ENCODE data around the gene CNTNAP2. TPM values are rescaled to one million over a fixed set of nuclear protein-coding genes. Genes with fewer than 3 reads are reported as not detected.
"Not testable (repeated sequence)": the region's sequence is repeated elsewhere in the genome, so short reads cannot be mapped to it uniquely, and the experiment has no call there.

CNTNAP2 gene
- total RNA-seq, 4 donors from 2014 or later: not detected

DNA sequence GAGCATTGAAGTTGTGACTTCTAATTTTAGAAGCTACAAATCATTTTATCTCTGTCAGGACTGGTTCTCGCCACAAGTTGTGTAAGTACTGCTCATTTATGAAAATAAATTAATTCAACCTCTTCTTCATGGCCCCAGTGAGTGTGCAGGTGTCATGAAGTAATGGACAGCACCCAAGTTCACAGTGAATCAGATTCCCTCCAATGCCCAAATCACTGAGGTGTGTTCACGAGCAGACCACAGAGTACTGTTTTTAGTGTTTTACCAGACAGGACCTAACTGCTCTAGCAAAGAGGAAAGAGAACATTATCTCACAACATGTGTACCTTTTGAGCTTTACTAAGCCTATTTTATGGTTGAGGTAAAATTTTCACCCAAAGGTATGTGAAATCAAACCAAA, 980.0 kb downstream of the CNTNAP2 start:
- Histone ChIP-seq H3K27ac (no peak overlapping the region), H3K36me3 (no peaks in the 10 kb centered on the region), H3K27me3 (no peaks in the 10 kb centered on the region), H3K4me1 (no peaks in the 10 kb centered on the region), H3K4me3 (no peak overlapping the region), H3K9me3 (no peaks in the 10 kb centered on the region)
- TF ChIP-seq, protein P1, sequence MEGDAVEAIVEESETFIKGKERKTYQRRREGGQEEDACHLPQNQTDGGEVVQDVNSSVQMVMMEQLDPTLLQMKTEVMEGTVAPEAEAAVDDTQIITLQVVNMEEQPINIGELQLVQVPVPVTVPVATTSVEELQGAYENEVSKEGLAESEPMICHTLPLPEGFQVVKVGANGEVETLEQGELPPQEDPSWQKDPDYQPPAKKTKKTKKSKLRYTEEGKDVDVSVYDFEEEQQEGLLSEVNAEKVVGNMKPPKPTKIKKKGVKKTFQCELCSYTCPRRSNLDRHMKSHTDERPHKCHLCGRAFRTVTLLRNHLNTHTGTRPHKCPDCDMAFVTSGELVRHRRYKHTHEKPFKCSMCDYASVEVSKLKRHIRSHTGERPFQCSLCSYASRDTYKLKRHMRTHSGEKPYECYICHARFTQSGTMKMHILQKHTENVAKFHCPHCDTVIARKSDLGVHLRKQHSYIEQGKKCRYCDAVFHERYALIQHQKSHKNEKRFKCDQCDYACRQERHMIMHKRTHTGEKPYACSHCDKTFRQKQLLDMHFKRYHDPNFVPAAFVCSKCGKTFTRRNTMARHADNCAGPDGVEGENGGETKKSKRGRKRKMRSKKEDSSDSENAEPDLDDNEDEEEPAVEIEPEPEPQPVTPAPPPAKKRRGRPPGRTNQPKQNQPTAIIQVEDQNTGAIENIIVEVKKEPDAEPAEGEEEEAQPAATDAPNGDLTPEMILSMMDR (IDR thresholded peaks at IDR 0.05 in 4 of 5, conservative IDR thresholded peaks at IDR 0.05 in 1 of 5): no peak
- TF ChIP-seq POLR2A (IDR thresholded peaks at IDR 0.05): no peak
- in situ Hi-C loops (cut with MboI; ENCODE audit: low sequenced_read_pairs in 4 of 4): no loop called here
- DNase-seq: no peak
- intact Hi-C loops (cut with DNase I; ENCODE audit: low total_unique reads): no loop called here
- ATAC-seq: no peak

DNA sequence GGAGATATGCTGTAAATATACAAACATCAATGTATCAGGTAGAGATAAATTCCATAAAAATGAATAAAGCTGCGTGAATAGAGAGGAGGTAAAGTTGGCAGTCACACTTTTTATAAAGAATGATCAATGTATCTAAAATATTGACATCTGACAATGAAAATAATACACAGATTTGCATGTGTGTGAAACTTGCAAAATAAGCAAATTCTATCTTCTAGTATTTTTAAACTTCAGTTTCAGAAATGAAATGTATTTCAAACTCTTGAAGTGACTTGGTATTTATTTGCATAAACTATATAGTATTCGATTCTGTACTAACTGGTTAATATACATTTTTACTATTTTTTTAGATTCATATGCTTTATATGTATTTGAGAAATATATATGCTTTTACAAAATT, 986.6 kb downstream of the CNTNAP2 start:
- in situ Hi-C loops (cut with MboI; ENCODE audit: low sequenced_read_pairs in 4 of 4): no loop called here
- ATAC-seq: no peak
- Histone ChIP-seq H3K36me3 (no peaks in the 10 kb centered on the region), H3K9me3 (no peaks in the 10 kb centered on the region), H3K4me3 (no peak overlapping the region), H3K27ac (no peak overlapping the region), H3K4me1 (no peaks in the 10 kb centered on the region), H3K27me3 (no peaks in the 10 kb centered on the region)
- intact Hi-C loops (cut with DNase I; ENCODE audit: low total_unique reads): no loop called here
- TF ChIP-seq, protein P1 (IDR thresholded peaks at IDR 0.05 in 4 of 5, conservative IDR thresholded peaks at IDR 0.05 in 1 of 5): no peak
- TF ChIP-seq POLR2A (IDR thresholded peaks at IDR 0.05): no peak
- no peak for DNase-seq

DNA sequence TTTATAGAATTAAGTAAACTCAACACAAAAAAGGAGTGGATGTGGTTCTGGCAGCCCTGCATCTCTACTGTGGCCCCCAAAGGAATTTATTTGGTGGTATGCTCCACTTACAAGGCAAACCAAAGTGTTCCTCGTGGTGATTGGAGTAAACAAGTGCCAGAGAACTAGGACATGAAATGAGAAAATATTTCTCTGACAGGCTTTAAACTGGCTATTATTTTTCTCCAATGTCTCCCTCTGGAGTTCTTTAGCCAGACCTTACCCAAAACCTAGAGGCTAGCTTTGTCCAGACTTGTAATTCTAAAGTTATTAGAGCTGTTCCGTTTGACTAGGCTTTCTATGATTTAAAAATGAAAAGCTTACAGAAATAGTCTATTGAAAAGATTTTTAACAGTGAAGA, 990.1 kb downstream of the CNTNAP2 start:
- ATAC-seq: no peak
- in situ Hi-C loops (cut with MboI; ENCODE audit: low sequenced_read_pairs in 4 of 4): no loop called here
- intact Hi-C loops (cut with DNase I; ENCODE audit: low total_unique reads): no loop called here

DNA sequence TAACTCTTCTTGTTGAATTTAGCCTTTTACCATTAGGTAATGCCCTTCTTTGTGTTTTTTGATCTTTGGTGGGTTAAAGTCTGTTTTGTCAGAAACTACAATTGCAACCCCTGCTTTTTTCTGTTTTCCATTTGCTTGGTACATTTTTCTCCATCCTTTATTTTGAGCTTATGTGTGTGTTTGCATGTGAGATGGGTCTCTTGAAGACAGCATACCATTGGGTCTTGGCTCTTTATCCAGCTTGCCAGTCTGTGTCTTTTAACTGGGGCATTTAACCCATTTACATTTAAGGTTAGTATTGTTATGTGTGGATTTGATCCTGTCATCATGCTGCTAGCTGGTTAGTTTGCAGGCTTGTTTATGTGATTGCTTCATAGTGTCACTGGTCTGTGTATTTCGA, 997.9 kb downstream of the CNTNAP2 start:
- H3K9me3 ChIP-seq; H3K4me3 ChIP-seq; ATAC-seq; H3K27me3 ChIP-seq; in situ Hi-C loops (cut with MboI; ENCODE audit: low sequenced_read_pairs in 4 of 4); H3K27ac ChIP-seq; intact Hi-C loops (cut with DNase I; ENCODE audit: low total_unique reads); H3K36me3 ChIP-seq; H3K4me1 ChIP-seq; DNase-seq: not testable (repeated sequence)

More for the DNA sequence above, 990.1 kb downstream of the CNTNAP2 start:
- H3K27ac ChIP-seq: no peak overlapping the region
- H3K27me3 ChIP-seq: no peaks in the 10 kb centered on the region
- H3K9me3 ChIP-seq: no peaks in the 10 kb centered on the region
- H3K36me3 ChIP-seq: no peaks in the 10 kb centered on the region
- no peaks in the 10 kb centered on the region for H3K4me1 ChIP-seq
- no peak overlapping the region for H3K4me3 ChIP-seq
- TF ChIP-seq, protein P1 (IDR thresholded peaks at IDR 0.05 in 4 of 5, conservative IDR thresholded peaks at IDR 0.05 in 1 of 5): no peak
- no peak for TF ChIP-seq POLR2A (IDR thresholded peaks at IDR 0.05)
- DNase-seq: no peak

DNA sequence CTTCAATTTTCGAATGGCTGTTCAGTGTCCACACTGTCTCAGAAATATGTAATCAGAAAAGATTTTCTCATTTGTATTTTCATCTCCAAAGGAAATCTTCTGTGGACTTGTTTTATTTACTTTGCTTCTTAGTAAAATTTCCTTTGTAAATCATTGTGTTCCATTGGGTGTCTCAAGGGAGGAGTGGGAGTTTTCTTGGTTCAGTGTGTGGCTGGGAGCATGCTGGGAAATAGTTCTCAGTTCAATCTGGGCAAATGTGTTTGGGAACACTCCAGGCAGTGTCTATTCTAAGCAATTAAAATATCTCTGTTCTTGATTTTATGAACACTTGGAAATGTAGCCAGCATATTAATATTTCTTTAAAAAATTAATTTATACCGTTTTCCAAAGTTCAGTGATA, 1019.8 kb downstream of the CNTNAP2 start:
- H3K9me3 ChIP-seq: no peaks in the 10 kb centered on the region
- TF ChIP-seq POLR2A (IDR thresholded peaks at IDR 0.05): no peak
- TF ChIP-seq, protein P1 (IDR thresholded peaks at IDR 0.05 in 4 of 5, conservative IDR thresholded peaks at IDR 0.05 in 1 of 5): no peak
- ATAC-seq (no peak), DNase-seq (no peak)
- intact Hi-C loops (cut with DNase I; ENCODE audit: low total_unique reads) (no loop called here), in situ Hi-C loops (cut with MboI; ENCODE audit: low sequenced_read_pairs in 4 of 4) (no loop called here)
- no peaks in the 10 kb centered on the region for H3K36me3 ChIP-seq
- H3K4me3 ChIP-seq: no peak overlapping the region
- no peaks in the 10 kb centered on the region for H3K4me1 ChIP-seq
- no peaks in the 10 kb centered on the region for H3K27me3 ChIP-seq
- H3K27ac ChIP-seq: no peak overlapping the region

Measured in gastrocnemius medialis (tissue), 4 donors.